ENCODE results near the gene NTN1.

NTN1 gene

DNA sequence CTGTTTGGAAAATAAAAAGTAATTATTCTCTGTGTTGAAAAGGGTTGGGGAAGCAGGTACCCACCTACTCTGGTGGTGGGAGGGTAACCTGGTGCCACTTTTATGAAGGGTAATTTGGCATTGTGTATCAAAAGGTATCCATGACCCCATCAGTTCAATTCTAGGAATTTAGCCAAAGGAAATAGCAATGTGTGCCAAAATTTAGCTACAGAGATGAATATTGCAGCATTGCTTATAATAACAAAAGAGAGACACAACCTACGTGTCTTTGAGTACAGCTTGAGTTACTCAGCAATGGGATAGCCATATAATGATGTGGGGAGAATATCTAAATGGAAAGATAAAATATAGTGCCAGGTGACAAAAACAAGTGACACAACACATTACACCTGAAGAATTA lies 170.7 kb downstream of the NTN1 start:
- Mint-ChIP-seq H3K36me3 (ENCODE audit: low read depth) (no peaks in the 10 kb centered on the region), H3K4me1 (ENCODE audit: low read depth) (no peaks in the 10 kb centered on the region), H3K4me3 (no peak overlapping the region), H3K9me3 (no peaks in the 10 kb centered on the region), H3K27me3 (ENCODE audit: low read depth) (no peaks in the 10 kb centered on the region), H3K27ac (no peak overlapping the region)
- no peak for DNase-seq (ENCODE audit: low spot score)

DNA sequence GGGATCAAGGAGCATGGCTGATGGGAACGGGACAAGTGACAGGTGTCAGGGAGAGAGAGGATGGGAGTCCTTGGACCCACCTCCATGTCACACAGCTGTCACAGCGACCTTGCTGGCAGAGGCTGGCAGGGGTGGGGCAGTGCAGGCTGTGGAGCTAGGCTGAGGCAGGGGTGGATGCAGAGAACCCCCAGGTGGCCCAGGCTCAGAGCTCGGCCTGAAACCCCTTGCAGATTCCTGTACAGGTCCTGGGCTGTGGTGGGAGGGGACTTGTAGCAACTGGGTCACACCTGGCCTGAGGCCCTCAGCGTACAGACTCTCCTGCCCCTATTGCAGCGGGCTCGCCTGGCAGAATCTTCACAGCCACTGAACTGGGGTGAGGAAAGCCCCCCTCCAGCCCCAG lies 174.1 kb downstream of the NTN1 start:
- Mint-ChIP-seq H3K4me3 (no peak overlapping the region), H3K27me3 (ENCODE audit: low read depth) (no peaks in the 10 kb centered on the region), H3K27ac (no peak overlapping the region), H3K4me1 (ENCODE audit: low read depth) (no peaks in the 10 kb centered on the region), H3K9me3 (peaks cover 5% of the 10 kb centered on the region), H3K36me3 (ENCODE audit: low read depth) (no peaks in the 10 kb centered on the region)
- no peak for DNase-seq (ENCODE audit: low spot score)

DNA sequence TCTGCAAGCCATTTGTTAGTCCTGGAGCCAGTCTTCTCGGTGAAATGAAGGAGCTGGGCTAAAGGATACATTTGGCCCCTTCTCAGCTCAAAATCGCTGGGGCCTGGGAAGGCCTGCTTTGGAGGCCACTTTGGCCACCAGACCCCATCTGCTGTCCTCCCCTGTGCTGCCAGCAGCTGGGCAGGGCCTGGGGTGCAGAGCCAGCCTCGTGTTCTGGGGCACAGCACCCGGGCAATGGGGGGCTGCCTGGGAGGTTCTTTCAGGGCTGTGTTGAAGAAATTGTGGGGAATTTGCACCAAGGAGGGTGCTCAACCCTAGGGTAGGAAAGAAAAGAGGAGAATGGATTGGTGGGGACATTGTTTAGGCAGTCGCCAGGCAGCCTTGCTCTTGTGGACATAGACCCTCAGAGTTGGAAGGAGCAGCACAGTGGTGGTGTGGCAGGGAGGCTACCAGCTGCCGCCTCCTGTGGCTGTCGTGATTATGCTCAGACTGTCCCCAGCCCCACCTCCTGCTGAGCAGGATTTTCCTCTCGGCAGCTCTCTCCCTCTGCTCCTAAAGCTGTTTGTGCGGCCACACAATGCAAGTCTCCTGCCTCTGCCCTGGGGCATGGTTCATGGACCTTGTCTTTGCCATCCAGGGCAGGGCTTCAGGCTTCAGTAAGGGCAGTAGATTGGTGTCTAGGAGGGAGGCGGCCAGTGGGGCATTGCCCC lies 174.8 kb downstream of the NTN1 start:
- H3K4me1 Mint-ChIP-seq (ENCODE audit: low read depth): no peaks in the 10 kb centered on the region
- H3K36me3 Mint-ChIP-seq (ENCODE audit: low read depth): no peaks in the 10 kb centered on the region
- no peak for DNase-seq (ENCODE audit: low spot score)
- peaks cover 5% of the 10 kb centered on the region for H3K9me3 Mint-ChIP-seq
- no peaks in the 10 kb centered on the region for H3K27me3 Mint-ChIP-seq (ENCODE audit: low read depth)
- H3K4me3 Mint-ChIP-seq: no peak overlapping the region
- no peak overlapping the region for H3K27ac Mint-ChIP-seq

DNA sequence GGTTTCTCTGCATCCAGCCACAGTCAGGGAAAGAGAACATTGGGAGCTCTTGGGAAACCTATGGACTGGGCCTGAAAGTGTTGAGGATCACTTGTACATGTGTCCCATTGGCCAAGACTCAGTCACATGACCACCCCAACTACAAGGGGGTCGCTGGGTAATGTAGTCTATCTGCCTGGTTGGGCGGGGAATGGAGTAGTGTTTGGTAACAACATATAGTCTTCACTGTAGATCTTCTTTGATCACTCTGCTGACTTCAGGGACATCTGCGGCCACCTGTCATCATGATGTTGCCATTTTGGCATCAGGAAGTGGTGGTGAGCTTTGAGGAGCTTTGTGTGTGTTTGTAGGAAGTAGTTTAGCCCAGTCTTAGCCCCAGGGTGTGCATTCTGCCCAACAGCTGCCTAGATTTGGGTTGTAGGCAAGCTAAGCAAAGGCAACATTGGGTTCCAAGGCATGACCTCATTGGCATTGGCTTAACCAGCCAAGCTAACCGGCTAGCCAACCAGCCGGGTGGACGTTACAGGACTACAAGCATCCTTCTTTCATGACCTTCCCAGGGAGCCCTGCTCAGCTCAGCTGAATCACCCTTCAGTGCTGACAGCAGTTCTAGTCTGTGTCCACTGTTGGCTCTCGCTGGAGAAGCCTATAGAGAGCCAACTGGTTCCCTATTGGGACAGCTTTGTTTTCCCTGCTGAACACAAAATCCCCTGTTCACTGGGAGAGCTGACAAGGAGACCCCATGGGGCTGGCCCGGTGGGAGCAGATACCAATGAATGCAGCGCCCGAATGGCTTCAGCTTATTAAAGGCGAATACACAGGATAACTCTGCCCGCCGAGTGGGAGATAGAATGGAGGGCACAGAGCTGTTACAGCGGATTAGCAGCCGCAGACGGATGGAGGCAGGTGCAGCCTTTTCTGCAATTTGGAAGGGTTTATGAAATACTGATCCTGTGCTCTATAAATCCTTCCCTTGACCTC lies 178.6 kb downstream of the NTN1 start:
- no peak overlapping the region for H3K27ac Mint-ChIP-seq
- H3K4me1 Mint-ChIP-seq (ENCODE audit: low read depth): no peaks in the 10 kb centered on the region
- H3K36me3 Mint-ChIP-seq (ENCODE audit: low read depth): no peaks in the 10 kb centered on the region
- peaks cover 5% of the 10 kb centered on the region for H3K9me3 Mint-ChIP-seq
- no peak overlapping the region for H3K4me3 Mint-ChIP-seq
- H3K27me3 Mint-ChIP-seq (ENCODE audit: low read depth): no peaks in the 10 kb centered on the region
- no peak for DNase-seq (ENCODE audit: low spot score)

DNA sequence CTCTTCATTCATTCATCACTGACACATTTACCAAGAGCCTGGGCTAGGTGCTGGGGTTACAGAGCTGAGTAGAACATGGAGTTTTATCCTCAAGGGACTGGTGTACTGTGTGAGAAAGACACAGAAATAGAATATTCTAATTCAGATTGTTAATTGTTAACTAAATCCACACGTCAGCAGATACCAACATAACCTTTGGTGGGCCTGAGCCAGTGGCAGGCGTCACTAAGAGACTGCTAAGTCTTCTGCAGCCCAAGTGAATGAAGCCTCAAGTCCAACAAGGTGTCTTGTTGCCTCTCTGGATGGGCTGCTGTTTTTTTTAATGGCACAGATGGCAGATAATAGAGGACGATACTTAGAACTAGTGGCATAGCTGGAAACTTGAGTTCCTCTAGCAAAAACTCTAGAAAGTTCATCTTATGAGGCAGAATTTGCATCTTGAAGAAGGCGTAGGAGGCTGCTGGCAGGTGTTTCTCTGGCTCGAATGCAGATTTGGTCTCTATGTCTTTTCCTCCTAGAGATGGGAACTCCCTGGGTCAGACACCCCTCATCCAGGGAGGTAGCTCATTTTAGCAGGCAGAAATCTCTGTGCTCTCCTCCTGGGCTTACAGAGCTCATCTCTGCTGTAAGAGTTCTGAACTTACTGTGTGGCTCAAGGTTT lies 179.5 kb downstream of the NTN1 start:
- Mint-ChIP-seq H3K9me3 (peaks cover 5% of the 10 kb centered on the region), H3K27ac (no peak overlapping the region), H3K27me3 (ENCODE audit: low read depth) (no peaks in the 10 kb centered on the region), H3K4me1 (ENCODE audit: low read depth) (no peaks in the 10 kb centered on the region), H3K36me3 (ENCODE audit: low read depth) (no peaks in the 10 kb centered on the region), H3K4me3 (no peak overlapping the region)
- no peak for DNase-seq (ENCODE audit: low spot score)

DNA sequence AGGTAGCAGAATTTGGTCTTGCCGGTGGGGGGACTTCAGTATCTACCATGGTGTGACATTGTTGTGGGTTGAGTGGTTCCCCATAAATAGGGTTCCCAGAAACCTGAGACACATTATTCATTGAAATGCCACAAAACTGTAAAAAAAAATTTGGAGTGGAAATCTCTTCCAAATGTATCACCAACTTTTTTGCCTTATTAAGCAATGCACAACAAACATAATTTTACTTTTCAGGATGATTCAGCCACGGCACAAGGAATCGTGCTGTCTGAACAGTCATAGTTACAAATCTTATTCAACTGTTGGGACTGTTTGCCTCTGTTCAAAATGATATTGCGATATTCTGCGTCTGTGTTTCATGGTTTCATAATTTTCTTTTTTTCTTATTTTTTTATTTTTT lies 181.2 kb downstream of the NTN1 start:
- no peak for DNase-seq (ENCODE audit: low spot score)
- no peak overlapping the region for H3K4me3 Mint-ChIP-seq
- H3K27ac Mint-ChIP-seq: no peak overlapping the region
- H3K4me1 Mint-ChIP-seq (ENCODE audit: low read depth): no peaks in the 10 kb centered on the region
- peaks cover 5% of the 10 kb centered on the region for H3K9me3 Mint-ChIP-seq
- H3K36me3 Mint-ChIP-seq (ENCODE audit: low read depth): no peaks in the 10 kb centered on the region
- no peaks in the 10 kb centered on the region for H3K27me3 Mint-ChIP-seq (ENCODE audit: low read depth)

DNA sequence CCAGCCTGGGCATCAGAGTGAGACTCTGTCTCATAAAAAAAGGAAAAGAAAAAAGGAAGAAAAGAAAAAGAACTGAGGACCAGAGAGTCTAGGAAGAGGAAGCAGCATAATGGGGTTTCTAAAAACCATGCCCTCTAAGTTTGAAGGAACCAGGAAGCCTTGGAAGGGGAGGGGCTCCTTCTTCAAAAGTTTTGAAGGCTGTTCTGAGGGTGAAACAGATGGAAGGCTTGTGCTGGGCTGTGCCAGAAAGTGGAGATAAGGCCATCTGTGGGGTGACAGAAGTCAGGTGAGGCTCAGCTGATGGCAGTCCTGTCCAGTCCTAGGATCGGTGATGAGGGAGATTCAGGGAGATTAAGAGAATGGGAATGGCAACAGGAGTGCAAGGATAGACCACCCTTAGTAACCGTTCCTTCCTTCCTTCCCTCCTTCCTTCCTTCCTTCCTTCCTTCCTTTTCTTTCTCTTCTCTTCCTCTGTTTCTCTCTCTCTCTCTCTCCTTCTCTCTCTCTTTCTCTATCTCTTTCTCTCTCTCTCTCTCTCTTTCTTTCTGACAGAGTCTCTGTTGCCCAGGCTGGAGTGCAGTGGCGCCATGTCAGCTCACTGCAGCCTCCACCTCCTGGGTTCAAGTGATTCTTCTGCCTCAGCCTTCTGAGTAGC lies 182.6 kb downstream of the NTN1 start:
- Mint-ChIP-seq H3K27me3 (ENCODE audit: low read depth) (no peaks in the 10 kb centered on the region), H3K36me3 (ENCODE audit: low read depth) (no peaks in the 10 kb centered on the region), H3K4me1 (ENCODE audit: low read depth) (no peaks in the 10 kb centered on the region), H3K9me3 (peaks cover 5% of the 10 kb centered on the region), H3K4me3 (no peak overlapping the region), H3K27ac (no peak overlapping the region)
- no peak for DNase-seq (ENCODE audit: low spot score)

DNA sequence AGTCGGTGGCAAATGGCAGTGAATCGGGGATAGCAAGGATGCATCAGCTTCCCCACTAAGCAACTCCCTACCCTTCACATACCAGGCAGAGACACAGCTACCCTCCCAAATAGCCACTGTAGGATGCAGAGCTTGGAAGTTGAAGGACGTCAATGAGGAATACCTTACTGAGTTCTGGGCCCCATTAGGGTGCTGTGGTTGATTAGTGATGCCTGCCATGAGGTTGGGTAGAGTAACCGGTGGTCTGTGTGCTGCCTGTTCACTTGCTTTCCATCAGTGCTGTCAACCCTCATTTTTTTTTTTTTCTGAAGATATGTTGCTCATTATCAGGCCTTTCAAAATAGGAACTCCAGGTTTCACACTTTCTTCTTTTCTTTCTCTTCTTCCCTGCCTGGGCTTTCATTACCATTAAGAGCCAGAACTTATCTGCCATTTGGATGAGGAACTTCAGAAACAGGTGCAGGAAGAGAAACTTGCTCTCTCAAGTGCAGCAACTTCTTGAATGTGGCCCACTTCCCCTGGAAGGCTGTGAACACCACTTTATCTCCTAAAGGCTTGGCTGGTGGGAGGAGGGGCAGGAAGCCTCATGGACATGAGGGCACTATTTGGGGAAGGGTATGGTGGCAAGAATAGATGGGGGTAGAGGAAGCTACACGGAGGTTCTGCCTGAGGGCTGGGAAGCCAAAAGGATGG lies 183.5 kb downstream of the NTN1 start:
- no peak overlapping the region for H3K27ac Mint-ChIP-seq
- H3K4me3 Mint-ChIP-seq: no peak overlapping the region

DNA sequence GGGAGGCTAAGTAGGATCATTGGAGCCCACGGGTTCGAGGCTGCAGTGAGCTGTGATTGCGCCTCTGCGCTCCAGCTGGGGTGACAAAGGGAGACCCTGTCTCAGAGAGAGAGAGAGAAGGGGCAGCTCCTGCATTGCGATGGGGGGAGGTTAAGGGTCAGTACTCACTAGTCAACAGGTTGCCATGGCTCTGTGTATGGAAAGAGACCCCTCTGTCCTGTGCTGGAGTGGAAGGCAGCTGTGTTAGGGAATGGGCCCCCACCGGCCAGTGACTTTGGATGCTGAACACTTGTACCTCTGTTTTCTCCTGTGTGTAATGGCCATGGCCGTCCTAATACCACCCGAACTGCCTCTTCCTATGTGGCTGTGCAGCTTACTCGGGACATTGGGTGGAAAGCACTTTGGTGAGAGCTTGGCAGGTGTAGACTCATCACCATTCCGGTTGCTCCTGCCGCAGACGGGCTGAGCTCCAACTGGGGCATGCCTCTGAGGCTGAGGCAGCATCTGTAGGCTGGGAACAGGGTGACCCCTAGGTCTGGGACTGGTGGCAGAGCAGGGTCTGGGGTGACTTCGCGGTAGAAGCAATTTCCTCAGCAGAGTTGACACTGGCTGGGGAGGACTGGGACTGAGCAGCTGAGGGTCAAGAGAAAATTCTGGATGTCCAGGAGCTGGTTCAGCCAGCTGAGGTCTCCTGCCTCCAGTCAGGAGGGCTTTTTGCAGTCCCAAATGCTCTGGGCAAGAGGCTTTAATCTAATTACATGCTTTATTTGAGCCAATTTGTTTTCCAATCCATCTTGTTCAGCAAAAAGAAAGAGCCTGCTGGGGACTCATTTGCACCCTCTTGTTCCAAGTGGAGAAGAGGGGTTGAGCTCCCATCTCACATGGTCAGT lies 184.5 kb downstream of the NTN1 start:
- no peaks in the 10 kb centered on the region for H3K27me3 Mint-ChIP-seq (ENCODE audit: low read depth)
- no peak overlapping the region for H3K4me3 Mint-ChIP-seq
- no peak for DNase-seq (ENCODE audit: low spot score)
- H3K4me1 Mint-ChIP-seq (ENCODE audit: low read depth): no peaks in the 10 kb centered on the region
- no peak overlapping the region for H3K27ac Mint-ChIP-seq
- no peaks in the 10 kb centered on the region for H3K9me3 Mint-ChIP-seq
- no peaks in the 10 kb centered on the region for H3K36me3 Mint-ChIP-seq (ENCODE audit: low read depth)

More for the DNA sequence above, 183.5 kb downstream of the NTN1 start:
- no peaks in the 10 kb centered on the region for H3K27me3 Mint-ChIP-seq (ENCODE audit: low read depth)
- no peak for DNase-seq (ENCODE audit: low spot score)
- no peaks in the 10 kb centered on the region for H3K9me3 Mint-ChIP-seq
- H3K36me3 Mint-ChIP-seq (ENCODE audit: low read depth): no peaks in the 10 kb centered on the region
- no peaks in the 10 kb centered on the region for H3K4me1 Mint-ChIP-seq (ENCODE audit: low read depth)

DNA sequence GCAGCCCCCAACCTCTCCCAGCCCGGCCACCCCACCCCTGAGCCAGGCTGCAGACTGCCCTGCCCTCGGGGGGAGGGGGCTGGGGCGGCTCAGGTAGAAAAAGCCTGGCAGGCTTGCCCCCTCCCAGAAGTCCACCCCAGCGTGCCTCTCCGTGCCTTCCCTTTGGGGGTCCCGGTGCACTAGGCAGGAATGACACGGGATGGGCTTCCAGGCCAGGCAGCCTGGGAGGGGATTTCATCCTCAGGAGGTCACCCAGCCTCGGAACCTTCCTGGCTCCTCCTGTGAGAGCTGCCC lies 185.0 kb downstream of the NTN1 start:
- no peaks in the 10 kb centered on the region for H3K27me3 Mint-ChIP-seq (ENCODE audit: low read depth)

DNA sequence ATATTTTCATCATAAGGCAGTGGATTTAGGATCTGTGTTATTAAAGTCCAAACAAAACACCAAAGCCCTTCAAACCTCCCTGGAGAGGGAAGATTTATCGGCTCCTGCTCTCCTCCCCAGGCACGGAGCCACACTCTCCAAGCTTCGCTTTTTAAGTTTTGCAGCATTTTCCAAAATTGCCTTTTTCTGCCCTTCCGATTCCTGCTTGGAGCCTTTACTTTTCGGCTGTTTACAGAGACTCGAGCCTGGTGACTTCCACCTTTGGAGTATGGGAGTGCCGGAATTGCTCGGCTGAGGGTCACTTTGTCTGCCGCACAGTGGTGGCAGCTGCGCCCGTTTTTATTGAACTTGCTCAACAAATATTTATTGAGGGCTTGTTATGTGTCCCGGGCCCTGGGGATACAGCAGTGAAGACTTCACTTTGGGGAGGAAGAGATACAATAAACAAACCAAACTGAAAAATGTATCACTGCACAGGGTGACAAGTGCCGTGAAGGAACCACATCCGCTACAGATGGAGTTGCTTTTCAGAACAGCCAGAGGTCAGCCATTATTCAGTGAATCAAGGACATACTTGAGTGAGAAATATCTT lies 185.5 kb downstream of the NTN1 start:
- H3K27ac Mint-ChIP-seq: no peak overlapping the region

More for the DNA sequence above, 185.0 kb downstream of the NTN1 start:
- H3K36me3 Mint-ChIP-seq (ENCODE audit: low read depth): no peaks in the 10 kb centered on the region
- DNase-seq (ENCODE audit: low spot score): no peak
- H3K9me3 Mint-ChIP-seq: no peaks in the 10 kb centered on the region
- H3K27ac Mint-ChIP-seq: no peak overlapping the region
- H3K4me3 Mint-ChIP-seq: no peak overlapping the region
- H3K4me1 Mint-ChIP-seq (ENCODE audit: low read depth): no peaks in the 10 kb centered on the region

DNA sequence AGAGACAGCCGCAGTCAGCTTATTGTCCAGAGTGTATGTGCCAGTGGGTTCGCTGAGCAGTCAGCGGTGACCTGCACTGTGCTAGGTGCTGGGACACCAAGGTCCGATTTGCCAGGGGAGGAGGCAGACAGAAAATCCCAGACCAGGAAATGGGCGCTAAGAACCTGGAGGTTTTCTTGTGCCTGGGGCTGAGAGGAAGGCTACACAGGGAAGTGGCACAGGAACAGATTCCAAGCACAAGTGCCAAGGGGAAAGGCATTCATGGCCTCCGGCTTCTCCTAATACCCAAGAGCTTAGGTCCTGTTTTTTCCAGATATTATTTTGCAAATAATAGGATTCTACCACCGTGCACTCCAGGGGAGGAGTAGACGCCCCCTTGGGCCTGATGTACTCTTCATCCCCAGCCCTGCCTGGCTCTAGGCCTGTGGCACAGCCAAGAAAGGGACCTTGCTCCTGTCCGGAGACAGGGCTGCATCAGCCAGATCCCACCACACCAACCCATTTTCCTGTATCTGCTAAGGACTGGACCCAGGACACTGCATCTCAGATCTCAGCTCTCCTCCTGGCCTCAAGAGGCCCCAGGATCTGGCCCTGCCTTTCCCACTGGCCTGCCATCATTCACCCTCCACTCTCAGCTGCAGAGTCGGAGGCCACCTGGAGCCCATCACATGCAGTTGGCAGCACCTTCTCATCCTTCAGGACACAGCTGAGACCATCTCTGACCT lies 187.2 kb downstream of the NTN1 start:
- no peak overlapping the region for H3K27ac Mint-ChIP-seq
- no peaks in the 10 kb centered on the region for H3K27me3 Mint-ChIP-seq (ENCODE audit: low read depth)
- no peak for DNase-seq (ENCODE audit: low spot score)
- no peaks in the 10 kb centered on the region for H3K36me3 Mint-ChIP-seq (ENCODE audit: low read depth)
- H3K4me3 Mint-ChIP-seq: no peak overlapping the region
- H3K4me1 Mint-ChIP-seq (ENCODE audit: low read depth): no peaks in the 10 kb centered on the region
- no peaks in the 10 kb centered on the region for H3K9me3 Mint-ChIP-seq

More for the DNA sequence above, 185.5 kb downstream of the NTN1 start:
- Mint-ChIP-seq H3K27me3 (ENCODE audit: low read depth) (no peaks in the 10 kb centered on the region), H3K4me3 (no peak overlapping the region), H3K9me3 (no peaks in the 10 kb centered on the region), H3K36me3 (ENCODE audit: low read depth) (no peaks in the 10 kb centered on the region), H3K4me1 (ENCODE audit: low read depth) (no peaks in the 10 kb centered on the region)
- DNase-seq (ENCODE audit: low spot score): no peak
